ENCODE results near the gene SLC25A38. TPM values are rescaled to one million over a fixed set of nuclear protein-coding genes. Genes with fewer than 3 reads are reported as not detected.
"Not testable (repeated sequence)": the region's sequence is repeated elsewhere in the genome, so short reads cannot be mapped to it uniquely, and the experiment has no call there.

Gene SLC25A38
- total and polyA plus RNA-seq, 11 donors = 13.6 to 34.8 (median 20.9) TPM

DNA sequence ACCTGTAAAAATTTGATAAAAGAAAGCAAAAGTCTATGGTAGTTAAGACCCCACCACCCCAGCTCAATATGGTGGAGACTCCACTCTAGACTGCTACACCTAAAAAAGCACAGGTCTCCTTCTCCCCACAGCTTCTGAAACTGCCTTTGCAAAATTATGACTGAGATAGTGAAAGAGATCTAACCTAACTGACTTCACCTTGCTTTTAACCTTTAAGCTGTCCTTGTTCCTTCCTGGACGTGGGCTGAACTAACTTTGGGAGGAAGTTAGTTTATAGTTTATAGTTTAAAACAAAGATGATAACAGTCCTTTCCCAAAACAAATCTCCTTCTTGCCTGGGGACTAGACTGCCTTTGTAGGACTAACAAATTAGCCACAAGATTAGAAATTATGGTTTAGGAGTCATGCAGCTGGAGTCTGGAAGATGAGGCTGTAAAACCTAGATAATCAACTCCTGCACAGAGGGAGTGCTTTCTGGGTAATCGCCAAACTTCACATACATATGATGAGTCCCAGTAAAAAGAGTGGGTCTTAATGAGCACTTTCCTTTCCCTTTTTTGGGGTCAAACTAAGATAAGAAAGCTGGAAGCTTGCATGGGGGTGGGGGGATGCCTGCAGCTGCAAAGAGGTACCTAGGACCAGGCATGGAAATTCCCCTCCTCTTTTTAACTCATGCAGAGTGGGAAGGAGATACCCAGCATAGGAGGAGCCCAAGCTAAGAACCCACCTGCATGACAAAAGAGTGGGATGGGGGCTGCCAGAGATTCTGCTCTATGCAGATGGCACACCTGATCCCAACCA, 36.2 kb upstream of the SLC25A38 start:
- Histone ChIP-seq H3K36me3 (no peaks in the 10 kb centered on the region), H3K4me3 (no peak overlapping the region), H3K27me3 (no peaks in the 10 kb centered on the region), H3K27ac (no peak overlapping the region), H3K4me1 (no peaks in the 10 kb centered on the region), H3K9me3 (no peaks in the 10 kb centered on the region)
- ATAC-seq = no peak
- intact Hi-C loops (cut with DNase I) = no loop called here
- TF ChIP-seq, protein P1, sequence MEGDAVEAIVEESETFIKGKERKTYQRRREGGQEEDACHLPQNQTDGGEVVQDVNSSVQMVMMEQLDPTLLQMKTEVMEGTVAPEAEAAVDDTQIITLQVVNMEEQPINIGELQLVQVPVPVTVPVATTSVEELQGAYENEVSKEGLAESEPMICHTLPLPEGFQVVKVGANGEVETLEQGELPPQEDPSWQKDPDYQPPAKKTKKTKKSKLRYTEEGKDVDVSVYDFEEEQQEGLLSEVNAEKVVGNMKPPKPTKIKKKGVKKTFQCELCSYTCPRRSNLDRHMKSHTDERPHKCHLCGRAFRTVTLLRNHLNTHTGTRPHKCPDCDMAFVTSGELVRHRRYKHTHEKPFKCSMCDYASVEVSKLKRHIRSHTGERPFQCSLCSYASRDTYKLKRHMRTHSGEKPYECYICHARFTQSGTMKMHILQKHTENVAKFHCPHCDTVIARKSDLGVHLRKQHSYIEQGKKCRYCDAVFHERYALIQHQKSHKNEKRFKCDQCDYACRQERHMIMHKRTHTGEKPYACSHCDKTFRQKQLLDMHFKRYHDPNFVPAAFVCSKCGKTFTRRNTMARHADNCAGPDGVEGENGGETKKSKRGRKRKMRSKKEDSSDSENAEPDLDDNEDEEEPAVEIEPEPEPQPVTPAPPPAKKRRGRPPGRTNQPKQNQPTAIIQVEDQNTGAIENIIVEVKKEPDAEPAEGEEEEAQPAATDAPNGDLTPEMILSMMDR (IDR thresholded peaks at IDR 0.05) = no peak
- no peak for TF ChIP-seq POLR2A (IDR thresholded peaks at IDR 0.05)
- WGBS, 4 donors = 45 to 58% (median 49%) methylated on average over 2 of the region's 2 CpGs
- DNase-seq = no peak

DNA sequence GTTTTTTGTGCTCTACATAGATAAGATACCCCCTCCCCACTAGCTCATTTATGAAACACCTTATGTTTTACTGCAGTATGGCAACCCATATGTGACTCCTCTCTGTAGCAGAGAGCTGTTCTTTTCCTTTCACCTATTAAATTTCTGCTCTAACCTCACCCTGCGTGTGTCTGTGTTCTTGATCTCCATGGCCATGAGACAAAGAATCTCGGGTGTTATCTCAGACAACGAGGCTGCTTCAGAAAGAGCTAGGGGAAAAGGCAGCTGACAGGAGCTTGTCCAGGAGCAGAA, 35.6 kb upstream of the SLC25A38 start:
- Histone ChIP-seq H3K27ac (no peak overlapping the region), H3K9me3 (no peaks in the 10 kb centered on the region), H3K36me3 (no peaks in the 10 kb centered on the region), H3K4me3 (no peak overlapping the region), H3K4me1 (no peaks in the 10 kb centered on the region), H3K27me3 (no peaks in the 10 kb centered on the region)
- ATAC-seq (no peak), DNase-seq (no peak)
- 15 to 26% (median 18%) methylated on average over 3 of the region's 3 CpGs for WGBS, 4 donors
- TF ChIP-seq, protein P1 (IDR thresholded peaks at IDR 0.05) = no peak
- no peak for TF ChIP-seq POLR2A (IDR thresholded peaks at IDR 0.05)
- intact Hi-C loops (cut with DNase I) = no loop called here

DNA sequence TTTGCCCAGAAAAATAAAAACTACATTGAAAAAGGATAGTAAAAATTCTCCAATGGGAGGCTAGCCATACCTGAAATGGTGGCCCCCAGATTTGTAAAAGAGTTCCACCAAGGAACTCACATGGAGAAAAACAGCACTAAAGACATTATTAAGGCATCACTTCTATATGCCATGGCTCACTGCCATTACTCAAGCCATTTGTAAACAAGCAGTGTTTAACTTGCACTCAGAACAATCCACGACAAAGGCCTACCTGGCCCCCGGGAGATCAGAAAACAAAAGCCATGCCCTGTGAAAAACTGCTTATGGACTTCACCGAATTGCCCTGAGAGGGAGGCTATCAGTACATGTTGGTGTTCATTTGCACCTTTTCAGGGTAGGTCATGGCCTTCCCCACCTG, 34.1 kb upstream of the SLC25A38 start:
- Histone ChIP-seq H3K27ac (no peak overlapping the region), H3K4me1 (no peaks in the 10 kb centered on the region), H3K36me3 (no peaks in the 10 kb centered on the region), H3K4me3 (no peak overlapping the region), H3K9me3 (no peaks in the 10 kb centered on the region), H3K27me3 (peaks cover 0 to 4% (median 0%) of the 10 kb centered on the region in 9 donors)
- DNase-seq = no peak
- TF ChIP-seq POLR2A (IDR thresholded peaks at IDR 0.05) = no peak
- TF ChIP-seq, protein P1 (IDR thresholded peaks at IDR 0.05) = no peak
- WGBS, 4 donors = 56 to 89% (median 59%) methylated on average over 3 of the region's 3 CpGs
- ATAC-seq = no peak
- intact Hi-C loops (cut with DNase I) = no loop called here

DNA sequence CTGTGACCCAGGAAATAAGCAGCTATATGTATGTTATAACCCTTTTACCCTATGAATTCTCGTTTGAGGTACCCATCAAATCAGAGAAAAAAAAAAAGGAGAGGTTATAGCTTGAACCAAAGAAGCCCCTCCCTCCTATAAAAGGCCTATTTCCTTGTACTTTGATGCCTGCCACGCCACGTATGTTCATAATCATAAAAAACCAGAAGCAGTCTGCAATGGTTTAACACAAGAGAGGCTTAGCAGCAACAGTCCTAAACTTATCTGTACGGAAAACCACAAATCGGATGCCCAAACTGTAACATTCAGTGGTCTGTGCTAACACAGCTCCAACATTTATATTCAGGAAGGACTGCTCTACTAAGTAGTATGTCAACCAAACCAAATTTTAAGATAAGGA, 32.5 kb upstream of the SLC25A38 start:
- no peak overlapping the region for H3K4me3 ChIP-seq
- H3K27me3 ChIP-seq = peaks cover 0 to 16% (median 0%) of the 10 kb centered on the region in 9 donors
- TF ChIP-seq, protein P1 (IDR thresholded peaks at IDR 0.05) = no peak
- TF ChIP-seq POLR2A (IDR thresholded peaks at IDR 0.05) = no peak
- intact Hi-C loops (cut with DNase I) = no loop called here
- no peaks in the 10 kb centered on the region for H3K36me3 ChIP-seq
- no peak overlapping the region for H3K27ac ChIP-seq
- no peak for DNase-seq
- no peaks in the 10 kb centered on the region for H3K4me1 ChIP-seq
- no peaks in the 10 kb centered on the region for H3K9me3 ChIP-seq
- ATAC-seq = no peak
- WGBS, 4 donors = 79 to 88% (median 85%) methylated on average over 5 of the region's 5 CpGs

DNA sequence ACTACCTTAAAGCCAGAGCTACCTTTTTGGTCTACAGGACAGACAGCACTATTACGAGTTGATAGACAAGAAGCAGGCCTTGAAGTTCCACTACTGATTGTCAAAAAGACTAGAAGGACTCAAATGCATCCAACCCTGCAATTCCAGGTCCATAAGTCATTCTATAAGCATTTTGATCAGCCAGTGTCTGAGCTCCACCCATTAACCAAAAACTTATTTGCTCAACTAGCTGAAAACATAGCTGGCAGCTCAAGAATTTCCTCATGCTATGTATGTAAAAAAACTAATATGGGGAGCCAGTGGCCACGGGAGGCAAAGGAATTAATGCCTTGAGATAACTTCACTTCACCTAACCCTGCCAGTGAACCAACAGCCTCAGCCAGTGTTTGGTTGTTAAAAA, 32.0 kb upstream of the SLC25A38 start:
- intact Hi-C loops (cut with DNase I); H3K4me3 ChIP-seq; DNase-seq; H3K4me1 ChIP-seq; ATAC-seq; H3K36me3 ChIP-seq; H3K27ac ChIP-seq; H3K9me3 ChIP-seq: not testable (repeated sequence)
- WGBS, 4 donors = 72 to 77% (median 75%) methylated on average over 2 of the region's 2 CpGs
- H3K27me3 ChIP-seq = peaks cover 0 to 17% (median 0%) of the 10 kb centered on the region in 9 donors

DNA sequence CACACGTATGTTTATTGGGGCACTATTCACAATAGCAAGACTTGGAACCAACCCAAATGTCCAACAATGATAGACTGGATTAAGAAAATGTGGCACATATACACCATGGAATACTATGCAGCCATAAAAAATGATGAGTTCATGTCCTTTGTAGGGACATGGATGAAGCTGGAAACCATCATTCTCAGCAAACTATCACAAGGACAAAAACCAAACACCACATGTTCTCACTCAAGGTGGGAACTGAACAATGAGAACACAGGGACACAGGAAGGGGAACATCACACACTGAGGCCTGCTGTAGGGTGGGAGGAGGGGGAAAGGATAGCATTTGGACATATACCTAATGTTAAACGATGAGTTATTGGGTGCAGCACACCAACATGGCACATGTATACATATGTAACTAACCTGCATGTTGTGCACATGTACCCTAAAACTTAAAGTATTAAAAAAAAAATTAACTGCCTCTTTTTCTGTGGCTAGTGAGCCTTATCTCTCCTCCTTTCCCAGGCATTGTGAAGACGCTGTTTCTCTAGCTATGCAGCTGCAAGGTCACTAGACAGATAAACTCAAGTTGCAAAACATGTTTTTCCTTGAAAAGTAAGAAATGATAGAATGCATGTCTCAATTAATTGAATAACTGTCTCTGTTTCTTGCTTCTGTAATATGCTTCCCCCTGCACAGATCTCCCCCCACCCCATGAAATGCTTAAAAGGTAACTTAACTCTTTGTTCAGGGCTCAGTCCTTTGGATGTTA, 29.8 kb upstream of the SLC25A38 start:
- H3K4me1 ChIP-seq; ATAC-seq; H3K27ac ChIP-seq; intact Hi-C loops (cut with DNase I); H3K4me3 ChIP-seq; DNase-seq; H3K36me3 ChIP-seq; H3K9me3 ChIP-seq: not testable (repeated sequence)
- WGBS, 4 donors = 68 to 76% (median 71%) methylated on average over 3 of the region's 3 CpGs
- peaks cover 0 to 17% (median 0%) of the 10 kb centered on the region in 9 donors for H3K27me3 ChIP-seq
